Stimulated activated CD4-positive, alpha-beta T cell treated with anti-CD3 and anti-CD28 coated beads, Interleukin-12 subunit alpha, Interleukin-12 subunit beta, amount 100 ng/mL, for 24 hours (primary cell): ENCODE data around the gene PAAF1.

Experiments
- DNase-seq, 2 experiments: peaks; one replicate each; pipeline ENCODE4 v3.0.0-alpha.2; 2020; ENCODE audit warnings: low read depth in 2 of 2

Gene PAAF1

DNA sequence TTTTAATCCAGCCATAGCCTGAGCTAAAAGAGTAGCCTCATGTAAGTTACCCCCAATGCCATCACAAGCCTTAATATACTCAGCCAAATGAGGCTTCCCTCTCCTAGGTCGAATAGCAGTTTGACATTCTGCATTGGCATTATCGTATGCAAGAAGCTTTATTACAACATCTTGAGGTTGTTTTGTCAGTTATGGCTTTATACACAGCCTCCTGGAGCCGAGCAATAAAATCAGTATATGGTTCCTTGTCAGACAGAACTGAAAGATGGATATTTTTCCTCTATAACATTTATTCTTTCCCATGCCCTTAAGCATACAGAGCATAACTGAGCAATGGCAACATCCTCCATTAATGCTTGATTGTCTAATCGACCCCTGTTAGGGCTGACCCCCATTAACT lies 68.6 kb downstream of the PAAF1 start:
- no peak for DNase-seq

GRCh38 chr11:73946798-73947458 lies 70.1 kb downstream of the PAAF1 start:
- no peak for DNase-seq

- no peak for DNase-seq
Observed at GRCh38 chr11:73949246-73949645, 72.4 kb downstream of the PAAF1 start.

GRCh38 chr11:73949912-73950311 lies 73.1 kb downstream of the PAAF1 start:
- no peak for DNase-seq

DNA sequence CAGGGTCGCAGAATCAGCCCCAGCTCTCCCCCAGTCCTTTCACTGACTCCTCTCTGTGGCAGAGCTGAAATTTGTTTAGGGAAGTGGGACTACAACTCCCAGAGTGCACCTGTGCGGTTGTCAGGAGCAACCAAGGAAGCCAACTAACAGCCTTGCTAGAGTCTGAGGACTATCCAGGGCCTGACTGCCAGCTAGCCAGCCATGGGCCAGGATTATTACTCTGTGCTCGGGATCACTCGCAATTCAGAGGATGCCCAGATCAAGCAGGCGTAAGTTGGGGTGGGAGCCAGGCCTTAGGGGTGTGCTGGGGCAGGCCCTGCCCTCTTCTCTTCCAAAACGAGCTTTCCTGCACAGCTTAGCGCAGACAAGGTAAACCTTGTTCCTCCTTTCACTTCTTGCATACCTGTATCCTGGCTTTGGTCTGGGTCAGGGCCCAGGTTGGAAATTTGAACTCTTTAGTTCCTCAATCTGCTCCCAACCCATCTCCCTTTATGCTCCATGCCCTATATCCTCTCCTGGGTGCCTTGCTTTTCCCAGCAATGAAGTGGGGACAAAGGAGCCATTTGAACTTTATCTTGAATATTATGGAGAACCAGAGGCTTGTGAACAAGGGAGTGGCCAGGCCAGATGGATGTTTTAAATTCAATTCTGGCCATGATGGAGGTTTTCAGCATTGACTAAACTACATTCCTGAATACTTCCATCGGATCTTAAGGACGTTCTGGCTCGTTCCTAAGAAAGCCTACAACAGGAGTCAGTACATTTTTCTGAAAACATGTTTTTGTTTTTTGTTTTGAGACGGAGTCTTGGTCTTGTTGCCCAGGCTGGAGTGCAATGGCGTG lies 74.3 kb downstream of the PAAF1 start, which contains the start of gene DNAJB13:
DNAJB13 (plus strand) TSS at position 158 of the 842 bp plus-strand sequence; CDS start at position 202, 44 bp downstream.
- DNase-seq = no peak

DNA sequence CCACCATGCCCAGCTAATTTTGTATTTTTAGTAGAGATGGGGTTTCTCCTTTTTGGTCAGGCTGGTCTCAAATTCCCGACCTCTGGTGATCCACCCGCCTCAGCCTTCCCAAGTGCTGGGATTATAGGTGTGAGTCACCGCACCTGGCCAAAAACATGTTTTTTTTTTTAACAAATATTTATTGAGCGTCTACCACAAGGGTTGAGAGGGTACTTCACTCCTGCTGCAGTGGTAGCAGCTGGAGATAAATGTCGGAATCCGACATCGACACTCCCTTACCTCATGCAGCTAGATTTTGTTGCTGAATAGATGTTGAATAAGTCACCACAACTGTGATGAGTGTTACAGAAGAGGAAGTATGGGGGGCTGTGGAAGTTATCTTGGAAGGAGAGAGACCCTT lies 75.0 kb downstream of the PAAF1 start:
- DNase-seq = no peak

DNA sequence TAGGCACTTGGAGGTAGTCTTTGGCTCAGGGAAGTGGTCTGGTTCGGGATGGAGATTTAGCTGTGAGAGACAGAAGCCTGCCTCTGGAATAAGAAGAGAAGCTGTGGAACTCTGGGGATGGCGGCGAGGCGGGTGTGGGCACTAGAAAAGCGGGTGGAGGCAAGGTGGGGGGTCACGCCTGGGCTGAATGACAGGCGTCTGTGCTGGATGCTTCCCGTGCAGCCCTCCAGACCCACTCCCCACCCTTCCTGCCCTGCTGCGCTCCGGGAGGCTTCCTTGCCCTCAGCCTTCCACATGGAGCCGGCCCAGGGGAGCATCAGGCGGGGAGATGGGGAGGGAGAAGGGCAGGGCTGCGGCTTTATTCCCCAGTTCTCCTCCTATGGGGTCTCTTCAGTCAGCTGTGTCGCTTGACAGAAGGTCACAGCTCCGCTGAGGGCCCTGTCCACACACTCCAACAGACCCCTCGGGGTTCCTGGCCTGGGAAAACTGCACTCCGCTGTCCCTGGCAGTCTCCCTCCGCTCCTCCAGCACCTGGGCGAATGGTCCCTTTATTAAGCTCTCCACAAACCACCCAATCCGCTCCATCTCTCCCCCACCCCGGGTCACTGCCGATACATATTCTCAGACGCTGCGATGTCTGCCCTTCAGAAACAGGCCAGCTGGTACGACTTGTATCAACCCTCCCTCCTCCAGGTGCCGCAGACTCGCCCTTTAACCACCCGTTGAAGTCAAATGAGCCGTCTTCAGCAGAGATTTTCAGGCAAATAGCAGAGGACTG lies 80.3 kb downstream of the PAAF1 start:
- no peak for DNase-seq

- DNase-seq = no peak
Observed at GRCh38 chr11:73957654-73958361, 81.0 kb downstream of the PAAF1 start.

GRCh38 chr11:73958521-73959141 lies 81.8 kb downstream of the PAAF1 start:
- DNase-seq = no peak

DNA sequence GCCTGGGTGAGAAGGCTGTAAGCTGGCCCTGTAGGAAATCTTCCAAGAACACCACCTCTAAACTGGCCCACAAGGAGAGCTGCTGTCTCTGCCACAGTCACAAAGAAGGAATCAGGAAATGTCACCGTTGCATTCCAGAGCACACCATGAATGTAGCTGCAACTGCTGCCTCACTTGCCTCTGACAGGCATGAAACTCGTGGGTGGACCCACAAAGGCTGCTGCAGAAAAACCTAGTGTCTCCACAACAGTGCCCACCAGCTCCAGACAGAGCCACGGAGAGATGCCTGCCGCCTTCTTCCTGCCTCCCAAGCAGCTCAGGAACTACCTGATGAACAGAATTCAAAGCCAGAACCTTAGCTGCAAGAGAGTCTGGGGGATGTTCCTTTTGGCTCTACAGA lies 84.5 kb downstream of the PAAF1 start:
- DNase-seq = no peak

GRCh38 chr11:73962101-73962705 lies 85.4 kb downstream of the PAAF1 start:
- no peak for DNase-seq

DNA sequence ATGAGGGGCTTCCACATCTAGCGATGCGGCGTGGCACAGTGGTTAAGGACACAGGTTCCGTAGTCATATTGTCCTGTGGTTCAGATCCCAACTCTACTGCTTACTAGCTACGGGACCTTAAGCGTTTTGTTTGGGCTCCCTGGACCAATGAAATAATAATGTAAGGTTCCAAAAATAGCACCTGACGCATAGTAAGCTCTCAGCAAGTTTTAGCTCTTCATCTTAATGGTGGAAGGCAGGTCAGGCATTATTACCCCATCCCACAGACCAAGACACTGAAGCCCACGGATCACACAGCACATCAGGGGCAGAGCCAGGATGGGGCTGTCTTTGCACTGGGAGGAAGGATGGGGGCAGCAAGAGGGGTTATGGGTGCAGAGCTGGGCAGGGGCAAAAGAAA lies 87.1 kb downstream of the PAAF1 start:
- no peak for DNase-seq

DNA sequence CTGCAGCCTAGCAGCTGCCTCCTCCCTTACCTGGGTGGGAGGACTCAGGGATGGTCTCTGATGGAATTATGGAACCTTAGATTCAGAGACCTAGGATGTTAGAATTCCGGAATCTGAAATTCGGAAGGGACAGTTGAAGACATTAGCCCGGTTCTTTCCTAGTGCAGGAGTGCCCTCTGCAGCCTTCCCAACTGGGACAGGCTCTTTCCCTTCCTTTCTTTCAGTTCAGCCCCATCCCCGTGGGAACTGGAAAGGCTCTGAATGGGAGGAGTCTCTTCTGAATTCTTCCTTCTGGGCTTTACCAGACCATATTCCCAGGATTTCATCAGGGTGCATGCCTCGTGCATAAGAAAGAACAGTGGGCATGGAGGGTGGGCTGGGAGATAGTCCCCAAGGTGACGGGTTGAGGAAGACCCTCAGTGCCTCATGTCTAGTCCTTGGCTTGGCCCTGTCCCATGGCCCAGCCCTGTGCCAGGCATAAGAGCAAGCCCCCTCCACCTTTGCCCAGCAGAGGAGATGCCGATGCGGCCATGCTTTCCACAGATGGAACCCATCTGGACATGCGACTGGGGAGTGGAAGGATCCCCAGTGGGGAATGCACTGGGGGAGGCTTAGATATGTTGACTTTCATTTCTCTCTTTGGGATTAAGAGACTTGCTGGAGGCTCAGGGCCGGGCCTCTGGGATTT lies 88.4 kb downstream of the PAAF1 start:
- no peak for DNase-seq

GRCh38 chr11:73965764-73966121 lies 88.9 kb downstream of the PAAF1 start:
- no peak for DNase-seq

DNA sequence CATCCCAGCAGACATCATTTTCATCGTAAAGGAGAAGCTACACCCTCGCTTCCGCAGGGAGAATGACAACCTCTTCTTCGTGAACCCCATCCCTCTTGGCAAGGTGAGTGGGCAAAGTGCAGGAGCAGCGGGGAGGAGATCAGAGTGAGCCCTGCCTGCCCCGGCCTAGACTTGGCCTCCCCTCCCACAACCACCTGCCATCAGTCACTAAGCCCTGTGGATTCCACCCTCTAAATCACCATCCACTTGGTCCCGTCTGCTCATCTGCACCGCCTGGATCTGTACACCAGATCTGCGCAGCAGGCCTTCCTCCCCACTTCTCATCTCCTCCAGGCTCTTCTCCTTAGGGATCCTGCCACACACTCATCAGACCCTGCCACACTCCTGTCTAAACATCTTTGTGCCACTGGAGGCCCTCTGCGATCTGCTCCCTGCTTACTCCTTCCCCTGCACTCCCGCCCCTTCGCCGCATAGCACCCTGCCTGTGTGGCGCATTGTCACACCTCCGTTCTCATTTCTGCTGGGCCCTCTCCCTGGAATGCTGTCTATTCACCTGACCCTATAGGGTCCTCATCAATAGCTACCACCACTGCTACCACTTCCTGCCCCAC lies 91.7 kb downstream of the PAAF1 start:
- no peak for DNase-seq

GRCh38 chr11:73969091-73969490 lies 92.3 kb downstream of the PAAF1 start:
- DNase-seq = no peak

- no peak for DNase-seq
Observed at GRCh38 chr11:73969991-73970800, 93.4 kb downstream of the PAAF1 start.

DNA sequence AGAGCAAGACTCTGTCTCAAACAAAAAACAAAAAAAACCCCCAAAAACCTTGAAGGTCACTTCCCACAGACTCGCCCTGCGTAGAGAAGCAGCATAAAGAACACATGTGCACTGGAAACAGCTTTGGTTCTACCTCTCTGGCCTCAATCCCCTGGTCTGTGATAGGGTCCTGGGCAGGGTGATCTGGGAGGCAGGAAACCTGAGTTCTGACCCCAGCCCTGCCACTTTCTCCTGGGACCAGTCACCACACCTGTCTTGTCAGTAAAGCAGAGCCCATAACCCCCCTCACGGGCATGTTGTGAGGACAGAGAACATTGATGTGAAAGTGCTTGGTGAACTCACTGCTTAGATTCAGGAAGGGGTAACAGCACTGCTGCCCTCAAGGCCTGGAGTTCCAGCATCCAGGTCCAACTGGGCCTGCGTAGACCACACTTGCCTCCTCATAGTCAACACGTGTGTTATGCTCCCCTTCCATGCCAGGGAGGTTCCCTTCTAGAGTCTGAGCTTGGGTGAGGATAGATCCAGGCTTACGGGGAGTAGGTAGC lies 94.4 kb downstream of the PAAF1 start:
- no peak for DNase-seq

- no peak for DNase-seq
Observed at GRCh38 chr11:73972187-73972586, 95.4 kb downstream of the PAAF1 start.
